ENCODE measurements around the gene ATXN7. TPM values are rescaled to one million over a fixed set of nuclear protein-coding genes. Genes with fewer than 3 reads are reported as not detected.

The ATXN7 gene
- total RNA-seq, 4 donors from 2014 or later: 29.2 to 44.2 (median 38.3) TPM

- Histone ChIP-seq H3K9me3 (no peaks in the 10 kb centered on the region), H3K4me3 (no peak overlapping the region), H3K27me3 (no peaks in the 10 kb centered on the region), H3K27ac (no peak overlapping the region), H3K4me1 (peaks cover 0 to 15% (median 0%) of the 10 kb centered on the region in 4 donors), H3K36me3 (peaks cover 0 to 87% (median 8%) of the 10 kb centered on the region in 3 donors)
- TF ChIP-seq CTCF (IDR thresholded peaks at IDR 0.05) (no peak), EP300 (IDR thresholded peaks at IDR 0.05) (no peak), POLR2A (IDR thresholded peaks at IDR 0.05) (no peak)
- WGBS, 2 donors: 65 to 74% methylated on average over 5 of the region's 5 CpGs
- no peak for DNase-seq (ENCODE audit: low spot score in 2 of 2)
Observed at GRCh38 chr3:63995086-63995485, 131.4 kb downstream of the ATXN7 start.

GRCh38 chr3:63998852-63999754, 135.4 kb downstream of the ATXN7 start:
- no peak for TF ChIP-seq CTCF (IDR thresholded peaks at IDR 0.05)
- TF ChIP-seq EP300 (IDR thresholded peaks at IDR 0.05): no peak
- no peak for TF ChIP-seq POLR2A (IDR thresholded peaks at IDR 0.05)
- H3K27me3 ChIP-seq: no peaks in the 10 kb centered on the region
- peaks cover 0 to 76% (median 8%) of the 10 kb centered on the region in 3 donors for H3K36me3 ChIP-seq
- peak overlapping the region in 2 of 4 donors; percentile 10 to 13 for H3K27ac ChIP-seq
- DNase-seq (ENCODE audit: low spot score in 2 of 2): no peak
- no peak overlapping the region for H3K4me3 ChIP-seq
- 50% methylated on average over 10 of the region's 10 CpGs for WGBS, 2 donors
- peaks cover 0 to 16% (median 0%) of the 10 kb centered on the region in 4 donors for H3K4me1 ChIP-seq
- no peaks in the 10 kb centered on the region for H3K9me3 ChIP-seq

- Histone ChIP-seq H3K27ac (no peak overlapping the region), H3K9me3 (no peaks in the 10 kb centered on the region), H3K4me3 (no peak overlapping the region), H3K27me3 (no peaks in the 10 kb centered on the region), H3K4me1 (peaks cover 0 to 16% (median 0%) of the 10 kb centered on the region in 4 donors), H3K36me3 (peaks cover 2 to 76% (median 5%) of the 10 kb centered on the region in 3 donors)
- WGBS, 2 donors: 82 to 83% methylated on average over 9 of the region's 9 CpGs
- no peak for DNase-seq (ENCODE audit: low spot score in 2 of 2)
- TF ChIP-seq CTCF (IDR thresholded peaks at IDR 0.05) (no peak), EP300 (IDR thresholded peaks at IDR 0.05) (no peak), POLR2A (IDR thresholded peaks at IDR 0.05) (no peak)
Observed at GRCh38 chr3:64000453-64001055, 136.9 kb downstream of the ATXN7 start.

- H3K27me3 ChIP-seq: no peaks in the 10 kb centered on the region
- no peak overlapping the region for H3K27ac ChIP-seq
- no peak for DNase-seq (ENCODE audit: low spot score in 2 of 2)
- H3K4me3 ChIP-seq: no peak overlapping the region
- TF ChIP-seq EP300 (IDR thresholded peaks at IDR 0.05): no peak
- no peak for TF ChIP-seq CTCF (IDR thresholded peaks at IDR 0.05)
- peaks cover 2 to 76% (median 5%) of the 10 kb centered on the region in 3 donors for H3K36me3 ChIP-seq
- WGBS, 2 donors: 63 to 68% methylated on average over 4 of the region's 4 CpGs
- H3K9me3 ChIP-seq: no peaks in the 10 kb centered on the region
- peaks cover 0 to 17% (median 0%) of the 10 kb centered on the region in 4 donors for H3K4me1 ChIP-seq
Observed at GRCh38 chr3:64002233-64002632, 138.6 kb downstream of the ATXN7 start.

GRCh38 chr3:64003589-64003988, 139.9 kb downstream of the ATXN7 start:
- Histone ChIP-seq H3K4me1 (peaks cover 0 to 30% (median 2%) of the 10 kb centered on the region in 4 donors), H3K27me3 (no peaks in the 10 kb centered on the region), H3K9me3 (no peaks in the 10 kb centered on the region), H3K27ac (no peak overlapping the region), H3K4me3 (no peak overlapping the region), H3K36me3 (peaks cover 2 to 78% (median 5%) of the 10 kb centered on the region in 3 donors)
- TF ChIP-seq POLR2A (IDR thresholded peaks at IDR 0.05): no peak
- TF ChIP-seq CTCF (IDR thresholded peaks at IDR 0.05): no peak
- no peak for TF ChIP-seq EP300 (IDR thresholded peaks at IDR 0.05)
- 66 to 71% methylated on average over 2 of the region's 2 CpGs for WGBS, 2 donors
- no peak for DNase-seq (ENCODE audit: low spot score in 2 of 2)
